Stimulated activated effector memory CD8-positive, alpha-beta T cell treated with anti-CD3 and anti-CD28 coated beads, Interleukin-12 subunit alpha, Interleukin-12 subunit beta, amount 100 ng/mL, for 72 hours (primary cell): ENCODE measurements around the gene PVALB.

Experiments used
- ATAC-seq: fragments of 150-1000 bp; cut with Tn5 transposase; 2 replicates; pipeline ENCODE4 v1.10.0; 2021
- DNase-seq, 2 donors: peaks; one replicate each; pipeline ENCODE4 v3.0.0; 2021 to 2022; ENCODE audit warnings: low spot score in 2 of 2
- H3K27ac Mint-ChIP-seq: one replicate; pipeline ENCODE4 v1.8.0; 2022; ENCODE audit warnings: mild to moderate bottlenecking, mixed read lengths
- H3K36me3 Mint-ChIP-seq: one replicate; pipeline ENCODE4 v1.8.0; 2022; ENCODE audit warnings: mild to moderate bottlenecking, mixed read lengths
- H3K4me1 Mint-ChIP-seq: one replicate; pipeline ENCODE4 v1.8.0; 2022; ENCODE audit warnings: mixed read lengths
- H3K4me3 Mint-ChIP-seq: one replicate; pipeline ENCODE4 v1.8.0; 2022; ENCODE audit warnings: mild to moderate bottlenecking, mixed read lengths
- H3K9me3 Mint-ChIP-seq: one replicate; pipeline ENCODE4 v1.8.0; 2022; ENCODE audit warnings: mixed read lengths

Gene PVALB, protein sequence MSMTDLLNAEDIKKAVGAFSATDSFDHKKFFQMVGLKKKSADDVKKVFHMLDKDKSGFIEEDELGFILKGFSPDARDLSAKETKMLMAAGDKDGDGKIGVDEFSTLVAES

GRCh38 chr22:36816636-36817524, at the start of gene PVALB:
TSS of gene PVALB (minus strand) at chr22:36817035. CDS start at chr22:36817005, 30 bp downstream.
- H3K36me3 Mint-ChIP-seq: no peaks in the 10 kb centered on the region
- no peaks in the 10 kb centered on the region for H3K9me3 Mint-ChIP-seq
- no peak within 1 kb of the TSS for H3K4me3 Mint-ChIP-seq
- ATAC-seq (peak; percentile 36), DNase-seq (no peak)
- no peak within 1 kb of the TSS for H3K27ac Mint-ChIP-seq
- peaks cover 15% of the 10 kb centered on the region for H3K4me1 Mint-ChIP-seq

- ATAC-seq (no peak), DNase-seq (no peak)
- Mint-ChIP-seq H3K36me3 (no peaks in the 10 kb centered on the region), H3K4me3 (peak overlapping the region; percentile 46), H3K27ac (peak overlapping the region; percentile 93), H3K9me3 (no peaks in the 10 kb centered on the region), H3K4me1 (peaks cover 69% of the 10 kb centered on the region)
Observed at GRCh38 chr22:36865346-36865745, 48.5 kb upstream of the PVALB start.

DNA sequence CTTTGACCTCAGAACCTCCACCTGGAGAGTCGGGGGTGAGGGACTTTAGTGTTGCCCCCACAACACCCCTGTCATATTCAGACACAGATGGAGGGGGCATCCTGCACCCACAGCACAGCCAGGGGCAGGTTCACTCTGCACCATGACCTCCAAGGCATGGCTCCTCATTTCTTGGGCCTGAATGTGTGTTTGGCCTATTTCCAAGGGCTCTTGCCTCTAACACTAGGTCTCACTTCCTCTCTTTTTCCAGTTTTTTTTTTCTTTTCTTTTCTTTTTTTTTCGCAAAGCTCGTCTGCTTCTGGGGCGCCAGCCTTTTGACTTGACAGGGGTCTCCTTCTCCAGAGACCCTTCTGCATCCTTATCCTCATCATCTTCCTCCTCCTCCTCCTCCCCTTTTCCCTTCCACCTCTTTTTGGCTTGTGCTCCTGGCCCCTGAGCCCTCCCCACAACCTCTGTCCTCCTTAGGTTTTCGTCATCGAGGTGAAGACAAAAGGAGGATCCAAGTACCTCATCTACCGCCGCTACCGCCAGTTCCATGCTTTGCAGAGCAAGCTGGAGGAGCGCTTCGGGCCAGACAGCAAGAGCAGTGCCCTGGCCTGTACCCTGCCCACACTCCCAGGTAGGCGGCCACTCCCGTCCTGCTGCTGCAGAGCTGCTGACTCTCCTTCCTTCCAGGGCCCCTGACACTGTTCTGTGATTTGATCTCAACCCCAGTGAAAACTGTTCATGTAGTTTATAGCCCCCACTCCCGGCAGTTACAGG, 47.8 kb upstream of the PVALB start:
- DNase-seq (no peak), ATAC-seq (no peak)
- H3K4me1 Mint-ChIP-seq: peaks cover 75% of the 10 kb centered on the region
- H3K36me3 Mint-ChIP-seq: no peaks in the 10 kb centered on the region
- peak overlapping the region; percentile 93 for H3K27ac Mint-ChIP-seq
- peaks cover 3% of the 10 kb centered on the region for H3K9me3 Mint-ChIP-seq
- H3K4me3 Mint-ChIP-seq: peak overlapping the region; percentile 46

DNA sequence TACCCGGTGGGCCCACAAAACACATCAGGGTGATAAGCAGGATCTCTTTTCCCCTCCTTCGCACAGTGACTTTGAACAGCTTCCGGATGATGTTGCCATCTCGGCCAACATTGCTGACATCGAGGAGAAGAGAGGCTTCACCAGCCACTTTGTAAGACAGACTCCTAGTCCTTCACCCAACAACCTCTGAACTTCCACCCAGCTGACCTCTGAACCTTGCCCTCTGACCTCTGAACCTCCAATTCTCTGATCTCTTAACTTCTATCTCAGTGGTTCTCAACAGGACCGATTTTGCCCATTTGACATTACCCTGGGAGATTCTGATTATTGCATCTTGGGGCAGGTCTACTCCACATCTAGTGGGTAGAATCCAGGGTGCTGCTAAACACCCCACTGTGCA, 47.1 kb upstream of the PVALB start:
- Mint-ChIP-seq H3K36me3 (no peaks in the 10 kb centered on the region), H3K27ac (peak overlapping the region; percentile 93), H3K4me1 (peaks cover 82% of the 10 kb centered on the region), H3K4me3 (no peak overlapping the region), H3K9me3 (peaks cover 3% of the 10 kb centered on the region)
- DNase-seq (no peak), ATAC-seq (no peak)

DNA sequence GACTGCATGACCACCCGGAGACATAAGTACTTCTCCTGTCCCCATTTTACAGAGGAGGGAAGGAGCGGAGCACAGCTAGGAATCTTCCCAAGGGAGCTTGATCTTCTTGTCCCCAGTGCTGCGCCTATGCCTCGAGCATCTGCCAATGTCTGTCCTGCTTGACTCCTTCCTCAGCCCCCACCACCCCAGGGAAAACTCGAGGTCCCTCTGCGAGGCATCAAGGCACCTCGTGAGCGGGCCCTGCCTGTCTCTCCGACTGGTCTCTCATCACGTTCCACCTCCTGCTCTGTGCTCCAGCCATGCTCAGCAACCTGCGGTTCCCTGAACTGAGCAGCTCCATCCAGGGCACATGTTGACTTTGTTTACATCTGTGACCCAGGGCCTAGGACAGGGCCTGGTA, 46.4 kb upstream of the PVALB start:
- no peak overlapping the region for H3K27ac Mint-ChIP-seq
- H3K4me1 Mint-ChIP-seq: peaks cover 84% of the 10 kb centered on the region
- H3K9me3 Mint-ChIP-seq: peaks cover 3% of the 10 kb centered on the region
- DNase-seq: no peak
- no peak overlapping the region for H3K4me3 Mint-ChIP-seq
- ATAC-seq: no peak
- no peaks in the 10 kb centered on the region for H3K36me3 Mint-ChIP-seq

GRCh38 chr22:36862251-36863242, 45.7 kb upstream of the PVALB start:
- H3K4me1 Mint-ChIP-seq: peaks cover 85% of the 10 kb centered on the region
- H3K4me3 Mint-ChIP-seq: peak overlapping the region; percentile 71
- H3K36me3 Mint-ChIP-seq: no peaks in the 10 kb centered on the region
- H3K9me3 Mint-ChIP-seq: peaks cover 3% of the 10 kb centered on the region
- peak overlapping the region; percentile 99 for H3K27ac Mint-ChIP-seq
- DNase-seq (no peak), ATAC-seq (no peak)

- Mint-ChIP-seq H3K27ac (peak within 1 kb of the TSS; percentile 99), H3K36me3 (no peaks in the 10 kb centered on the region), H3K4me1 (peaks cover 83% of the 10 kb centered on the region), H3K9me3 (peaks cover 3% of the 10 kb centered on the region), H3K4me3 (peak within 1 kb of the TSS; percentile 71)
- DNase-seq (peak; percentile 50 to 88), ATAC-seq (peak; percentile 93)
Observed at GRCh38 chr22:36860821-36861659, 44.2 kb upstream of the PVALB start, which contains the start of gene NCF4. TSS of gene NCF4 (plus strand) at chr22:36861006. CDS start at chr22:36861172, 166 bp downstream.

DNA sequence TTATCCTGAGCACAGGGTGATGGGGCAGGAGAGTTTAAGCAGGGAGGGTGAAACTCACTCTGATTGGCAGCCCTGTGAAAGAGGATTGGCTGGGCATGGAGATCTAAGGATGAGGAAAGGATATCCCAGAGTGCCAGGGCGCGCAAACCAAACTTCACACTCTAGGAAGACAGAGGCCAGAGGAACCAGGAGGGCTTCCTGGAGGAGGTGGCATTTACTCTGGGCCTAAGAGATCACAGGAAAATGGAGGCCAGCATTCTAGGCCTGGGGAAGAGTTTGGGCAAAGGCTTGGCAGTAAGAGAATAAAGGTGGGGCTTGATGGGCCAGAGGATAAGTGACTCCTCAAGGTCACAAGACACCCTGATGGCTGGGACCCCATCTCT, 43.6 kb upstream of the PVALB start:
- H3K4me3 Mint-ChIP-seq: peak overlapping the region; percentile 71
- DNase-seq (no peak), ATAC-seq (no peak)
- H3K27ac Mint-ChIP-seq: peak overlapping the region; percentile 99
- H3K9me3 Mint-ChIP-seq: peaks cover 3% of the 10 kb centered on the region
- peaks cover 79% of the 10 kb centered on the region for H3K4me1 Mint-ChIP-seq
- no peaks in the 10 kb centered on the region for H3K36me3 Mint-ChIP-seq

DNA sequence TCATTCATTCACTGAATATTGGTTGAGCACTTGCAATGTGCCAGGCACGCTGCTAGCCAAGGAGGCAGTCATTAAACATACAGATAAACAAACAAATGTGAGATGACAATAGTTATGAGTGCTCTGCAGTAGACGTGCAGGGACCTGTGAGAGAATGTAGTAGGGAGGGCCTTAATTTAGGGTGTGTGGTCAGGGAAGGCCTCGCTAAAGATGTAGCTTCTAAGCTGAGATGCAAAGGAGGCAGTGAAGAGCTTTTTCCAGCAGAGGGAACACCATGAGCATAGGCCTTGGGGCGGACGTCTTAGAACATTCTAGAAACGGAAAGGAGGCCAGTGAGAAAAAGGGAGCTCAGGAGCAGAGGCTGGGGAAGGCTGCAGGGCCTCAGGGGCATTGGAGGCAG, 43.2 kb upstream of the PVALB start:
- Mint-ChIP-seq H3K27ac (peak overlapping the region; percentile 99), H3K9me3 (peaks cover 3% of the 10 kb centered on the region), H3K36me3 (no peaks in the 10 kb centered on the region), H3K4me3 (peak overlapping the region; percentile 71), H3K4me1 (peaks cover 75% of the 10 kb centered on the region)
- ATAC-seq (no peak), DNase-seq (no peak)

- H3K9me3 Mint-ChIP-seq: peaks cover 3% of the 10 kb centered on the region
- no peak overlapping the region for H3K4me3 Mint-ChIP-seq
- no peak for ATAC-seq
- peaks cover 64% of the 10 kb centered on the region for H3K4me1 Mint-ChIP-seq
- DNase-seq: no peak
- H3K36me3 Mint-ChIP-seq: no peaks in the 10 kb centered on the region
- H3K27ac Mint-ChIP-seq: peak overlapping the region; percentile 99
Observed at GRCh38 chr22:36858966-36859365, 42.1 kb upstream of the PVALB start.

DNA sequence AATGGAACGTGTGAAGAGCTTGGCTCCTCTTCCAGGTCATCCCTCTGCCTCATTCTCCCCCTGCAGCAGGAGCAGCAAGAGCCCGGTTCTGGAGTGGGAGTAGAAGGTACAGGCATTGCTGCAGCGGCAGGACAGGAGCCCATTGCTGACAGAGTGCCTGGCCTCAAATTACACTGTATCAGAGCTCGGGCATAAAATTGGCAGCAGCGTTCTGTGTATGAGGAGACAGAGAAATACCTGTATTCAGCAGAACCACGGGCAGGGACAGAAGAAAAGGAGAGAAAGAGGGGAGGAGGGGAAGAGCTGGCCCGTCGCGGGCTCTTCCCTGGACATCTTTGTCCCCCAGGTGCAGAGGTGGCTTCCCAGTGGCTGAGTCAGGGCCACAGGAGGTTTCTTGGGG, 41.3 kb upstream of the PVALB start:
- Mint-ChIP-seq H3K4me1 (peaks cover 65% of the 10 kb centered on the region), H3K27ac (no peak overlapping the region), H3K36me3 (no peaks in the 10 kb centered on the region), H3K4me3 (no peak overlapping the region), H3K9me3 (peaks cover 3% of the 10 kb centered on the region)
- ATAC-seq: no peak
- no peak for DNase-seq

GRCh38 chr22:36856792-36857135, 39.9 kb upstream of the PVALB start:
- Mint-ChIP-seq H3K4me1 (peaks cover 62% of the 10 kb centered on the region), H3K27ac (peak overlapping the region; percentile 75), H3K4me3 (peak overlapping the region; percentile 41), H3K9me3 (peaks cover 3% of the 10 kb centered on the region), H3K36me3 (no peaks in the 10 kb centered on the region)
- ATAC-seq: no peak
- no peak for DNase-seq

GRCh38 chr22:36856121-36856791, 39.4 kb upstream of the PVALB start:
- DNase-seq (peak; percentile 99), ATAC-seq (peak; percentile 53)
- Mint-ChIP-seq H3K36me3 (no peaks in the 10 kb centered on the region), H3K4me1 (peaks cover 56% of the 10 kb centered on the region), H3K27ac (peak overlapping the region; percentile 75), H3K9me3 (peaks cover 3% of the 10 kb centered on the region), H3K4me3 (peak overlapping the region; percentile 41)
